ENCODE results near the gene VPS9D1. TPM values are rescaled to one million over a fixed set of nuclear protein-coding genes. Genes with fewer than 3 reads are reported as not detected.

VPS9D1 gene
- polyA plus RNA-seq, 2 of the 4 experiments (the other 2 are of a cell fraction): 2.1 to 5.4 TPM

GRCh38 chr16:89691986-89692569 lies 28.6 kb downstream of the VPS9D1 start:
- FAIRE-seq: no peak
- H3K9me3 ChIP-seq: no peaks in the 10 kb centered on the region
- peaks cover 11% of the 10 kb centered on the region for H3K4me1 ChIP-seq
- no peak overlapping the region for H3K4me3 ChIP-seq
- no peak for ATAC-seq
- TF ChIP-seq, protein P1, sequence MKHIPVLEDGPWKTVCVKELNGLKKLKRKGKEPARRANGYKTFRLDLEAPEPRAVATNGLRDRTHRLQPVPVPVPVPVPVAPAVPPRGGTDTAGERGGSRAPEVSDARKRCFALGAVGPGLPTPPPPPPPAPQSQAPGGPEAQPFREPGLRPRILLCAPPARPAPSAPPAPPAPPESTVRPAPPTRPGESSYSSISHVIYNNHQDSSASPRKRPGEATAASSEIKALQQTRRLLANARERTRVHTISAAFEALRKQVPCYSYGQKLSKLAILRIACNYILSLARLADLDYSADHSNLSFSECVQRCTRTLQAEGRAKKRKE (CRISPR knock-in tag; IDR thresholded peaks at IDR 0.05; ENCODE audit: low read depth): no peak
- TF ChIP-seq HOXA7 (CRISPR knock-in tag; IDR thresholded peaks at IDR 0.05) (no peak), CHD2 (IDR thresholded peaks at IDR 0.05; ENCODE audit: low read length, partially characterized antibody) (no peak), BHLHE40 (IDR thresholded peaks at IDR 0.05; ENCODE audit: low read depth, low read length) (no peak), PHF8 (IDR thresholded peaks at IDR 0.05; ENCODE audit: borderline replicate concordance, low read depth) (no peak), NR3C1 (IDR thresholded peaks at IDR 0.05) (no peak), GATA3 (IDR thresholded peaks at IDR 0.05; ENCODE audit: borderline replicate concordance) (no peak), KDM5A (IDR thresholded peaks at IDR 0.05) (no peak), ZC3H11A (IDR thresholded peaks at IDR 0.05) (no peak), HES2 (IDR thresholded peaks at IDR 0.05) (no peak), KDM1A (IDR thresholded peaks at IDR 0.05; ENCODE audit: low read depth) (no peak), CEBPB (IDR thresholded peaks at IDR 0.05) (no peak), ELK1 (IDR thresholded peaks at IDR 0.05; ENCODE audit: low read depth, low read length) (no peak), EP300 (IDR thresholded peaks at IDR 0.05) (no peak), NFE2L2 (conservative IDR thresholded peaks at IDR 0.05; ENCODE audit: low read length) (no peak), MAZ (IDR thresholded peaks at IDR 0.05; ENCODE audit: borderline replicate concordance, low read depth, low read length) (no peak), JUN (IDR thresholded peaks at IDR 0.05) (no peak)
- TF ChIP-seq, protein P2, sequence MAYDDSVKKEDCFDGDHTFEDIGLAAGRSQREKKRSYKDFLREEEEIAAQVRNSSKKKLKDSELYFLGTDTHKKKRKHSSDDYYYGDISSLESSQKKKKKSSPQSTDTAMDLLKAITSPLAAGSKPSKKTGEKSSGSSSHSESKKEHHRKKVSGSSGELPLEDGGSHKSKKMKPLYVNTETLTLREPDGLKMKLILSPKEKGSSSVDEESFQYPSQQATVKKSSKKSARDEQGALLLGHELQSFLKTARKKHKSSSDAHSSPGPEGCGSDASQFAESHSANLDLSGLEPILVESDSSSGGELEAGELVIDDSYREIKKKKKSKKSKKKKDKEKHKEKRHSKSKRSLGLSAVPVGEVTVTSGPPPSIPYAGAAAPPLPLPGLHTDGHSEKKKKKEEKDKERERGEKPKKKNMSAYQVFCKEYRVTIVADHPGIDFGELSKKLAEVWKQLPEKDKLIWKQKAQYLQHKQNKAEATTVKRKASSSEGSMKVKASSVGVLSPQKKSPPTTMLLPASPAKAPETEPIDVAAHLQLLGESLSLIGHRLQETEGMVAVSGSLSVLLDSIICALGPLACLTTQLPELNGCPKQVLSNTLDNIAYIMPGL (CRISPR knock-in tag; IDR thresholded peaks at IDR 0.05; ENCODE audit: borderline replicate concordance): no peak
- TF ChIP-seq, protein P3, sequence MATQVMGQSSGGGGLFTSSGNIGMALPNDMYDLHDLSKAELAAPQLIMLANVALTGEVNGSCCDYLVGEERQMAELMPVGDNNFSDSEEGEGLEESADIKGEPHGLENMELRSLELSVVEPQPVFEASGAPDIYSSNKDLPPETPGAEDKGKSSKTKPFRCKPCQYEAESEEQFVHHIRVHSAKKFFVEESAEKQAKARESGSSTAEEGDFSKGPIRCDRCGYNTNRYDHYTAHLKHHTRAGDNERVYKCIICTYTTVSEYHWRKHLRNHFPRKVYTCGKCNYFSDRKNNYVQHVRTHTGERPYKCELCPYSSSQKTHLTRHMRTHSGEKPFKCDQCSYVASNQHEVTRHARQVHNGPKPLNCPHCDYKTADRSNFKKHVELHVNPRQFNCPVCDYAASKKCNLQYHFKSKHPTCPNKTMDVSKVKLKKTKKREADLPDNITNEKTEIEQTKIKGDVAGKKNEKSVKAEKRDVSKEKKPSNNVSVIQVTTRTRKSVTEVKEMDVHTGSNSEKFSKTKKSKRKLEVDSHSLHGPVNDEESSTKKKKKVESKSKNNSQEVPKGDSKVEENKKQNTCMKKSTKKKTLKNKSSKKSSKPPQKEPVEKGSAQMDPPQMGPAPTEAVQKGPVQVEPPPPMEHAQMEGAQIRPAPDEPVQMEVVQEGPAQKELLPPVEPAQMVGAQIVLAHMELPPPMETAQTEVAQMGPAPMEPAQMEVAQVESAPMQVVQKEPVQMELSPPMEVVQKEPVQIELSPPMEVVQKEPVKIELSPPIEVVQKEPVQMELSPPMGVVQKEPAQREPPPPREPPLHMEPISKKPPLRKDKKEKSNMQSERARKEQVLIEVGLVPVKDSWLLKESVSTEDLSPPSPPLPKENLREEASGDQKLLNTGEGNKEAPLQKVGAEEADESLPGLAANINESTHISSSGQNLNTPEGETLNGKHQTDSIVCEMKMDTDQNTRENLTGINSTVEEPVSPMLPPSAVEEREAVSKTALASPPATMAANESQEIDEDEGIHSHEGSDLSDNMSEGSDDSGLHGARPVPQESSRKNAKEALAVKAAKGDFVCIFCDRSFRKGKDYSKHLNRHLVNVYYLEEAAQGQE (IDR thresholded peaks at IDR 0.05): no peak
- POLR2A ChIA-PET: no interaction called here
- 88% methylated on average over 6 of the region's 13 CpGs for WGBS (ENCODE audit: missing lambda C conversion rate)
- DNase-seq (ENCODE audit: low read depth in 1 of 2, low spot score in 1 of 2): no peak
- no peak overlapping the region for H3K27ac ChIP-seq
- CTCF ChIA-PET: interaction anchor here (1.3 to 4.7 kb wide), 2 partner anchors 8 to 14 kb away, joined by 3 to 33 read pairs; partner anchors contain the start of gene SPATA2L
- no peak overlapping the region for H3K4me2 ChIP-seq

Data from A549 (cell line).